OCI-LY7 (cell line): ENCODE data around the gene PPP2R3C.

Source experiments
- CTCF ChIP-seq: fragments of 200-600 bp; sonication (generic); conservative IDR thresholded peaks from 2 replicates; pipeline ENCODE4 v1.5.1; 2014; ENCODE audit warnings: mild to moderate bottlenecking, antibody characterized with exemption, low read length, moderate library complexity, mixed read lengths
- EZH2phosphoT487 ChIP-seq: fragments of 200-600 bp; sonication (generic); IDR thresholded peaks from 2 replicates; pipeline ENCODE4 v1.6.1; 2018; ENCODE audit warnings: low read depth, borderline replicate concordance, mild to moderate bottlenecking, mixed run types, antibody characterized with exemption, low read length, moderate library complexity, mixed read lengths

- TF ChIP-seq CTCF = no peak
- no peak for TF ChIP-seq EZH2phosphoT487
Observed at GRCh38 chr14:35046751-35047536, 74.8 kb downstream of the PPP2R3C start.
